Thymus (tissue), 11 donors: ENCODE measurements around the gene RER1. TPM values are rescaled to one million over a fixed set of nuclear protein-coding genes. Genes with fewer than 3 reads are reported as not detected.

ENCODE experiments used
- DNase-seq, 9 donors: peaks; one replicate each; pipeline ENCODE4 v3.0.0-alpha.2; 2013; ENCODE audit warnings: low spot score in 9 of 9, low read depth in 6 of 9, missing footprints in 1 of 9
- H3K27ac ChIP-seq, 2 donors: one replicate each; pipeline ENCODE4 v1.5.1; 2013; ENCODE audit warnings: control low read depth in 1 of 2, low read depth in 1 of 2, low read length in 1 of 2, mild to moderate bottlenecking in 1 of 2, moderate library complexity in 1 of 2
- H3K27me3 ChIP-seq, 2 donors: one replicate each; pipeline ENCODE4 v1.5.1; 2013; ENCODE audit warnings: low read length in 1 of 2; ENCODE audit not compliant: control insufficient read depth in 2 of 2, insufficient read depth in 1 of 2
- H3K36me3 ChIP-seq, 2 donors: one replicate each; pipeline ENCODE4 v1.5.1; 2013; ENCODE audit warnings: low read length in 1 of 2, mild to moderate bottlenecking in 1 of 2, moderate library complexity in 1 of 2; ENCODE audit not compliant: control insufficient read depth in 2 of 2, insufficient read depth in 2 of 2
- H3K4me1 ChIP-seq, 2 donors: one replicate each; pipeline ENCODE4 v1.5.1; 2013; ENCODE audit warnings: low read length in 2 of 2; ENCODE audit not compliant: control insufficient read depth in 2 of 2, insufficient read depth in 2 of 2
- H3K4me3 ChIP-seq, 2 donors: one replicate each; pipeline ENCODE4 v1.5.1; 2013; ENCODE audit warnings: low read length in 2 of 2, control low read depth in 1 of 2, mild to moderate bottlenecking in 1 of 2
- H3K9me3 ChIP-seq, 2 donors: one replicate each; pipeline ENCODE4 v1.5.1; 2013; ENCODE audit warnings: low read length in 1 of 2, mild to moderate bottlenecking in 1 of 2; ENCODE audit not compliant: control insufficient read depth in 2 of 2, insufficient read depth in 1 of 2
- WGBS: extraction: QIAGEN DNeasy Blood & Tissue Kit; methylation state at CpG from one replicate; pipeline ENCODE4 v1.1.7; 2013; 5-methylcytosine and 5-hydroxymethylcytosine counted together
- polyA plus RNA-seq: library from polyadenylated mRNA; stranded (reverse); fragments of 200-250 nt; gene quantifications from one replicate; pipeline ENCODE4 v1.2.3, GENCODE V29; 2013
- total RNA-seq: library from RNA; stranded (reverse); fragments of 120-200 nt; gene quantifications from one replicate; pipeline ENCODE4 v1.2.4, GENCODE V29; 2013
- donor health status: healthy.

Gene RER1
- total and polyA plus RNA-seq, 2 donors: 58.6 to 85.8 TPM

- Histone ChIP-seq H3K4me1 (peaks cover 0 to 3% of the 10 kb centered on the region in 2 donors), H3K4me3 (no peak overlapping the region), H3K9me3 (no peaks in the 10 kb centered on the region), H3K36me3 (no peaks in the 10 kb centered on the region), H3K27me3 (no peaks in the 10 kb centered on the region), H3K27ac (no peak overlapping the region)
- no peak for DNase-seq
- WGBS: 97% methylated on average over 11 of the region's 11 CpGs
Observed at GRCh38 chr1:2352341-2352896, 39.2 kb upstream of the RER1 start.

- Histone ChIP-seq H3K9me3 (no peaks in the 10 kb centered on the region), H3K27ac (no peak overlapping the region), H3K36me3 (no peaks in the 10 kb centered on the region), H3K27me3 (no peaks in the 10 kb centered on the region), H3K4me1 (peaks cover 0 to 3% of the 10 kb centered on the region in 2 donors), H3K4me3 (no peak overlapping the region)
- 94% methylated on average over 21 of the region's 21 CpGs for WGBS
- no peak for DNase-seq
Observed at GRCh38 chr1:2352897-2353550, 38.6 kb upstream of the RER1 start.

GRCh38 chr1:2353551-2354438 lies 37.8 kb upstream of the RER1 start:
- no peaks in the 10 kb centered on the region for H3K27me3 ChIP-seq
- 92% methylated on average over 28 of the region's 28 CpGs for WGBS
- H3K4me1 ChIP-seq: peaks cover 0 to 3% of the 10 kb centered on the region in 2 donors
- no peaks in the 10 kb centered on the region for H3K9me3 ChIP-seq
- H3K27ac ChIP-seq: no peak overlapping the region
- no peak for DNase-seq
- no peak overlapping the region for H3K4me3 ChIP-seq
- H3K36me3 ChIP-seq: no peaks in the 10 kb centered on the region

- Histone ChIP-seq H3K27me3 (no peaks in the 10 kb centered on the region), H3K4me3 (no peak overlapping the region), H3K9me3 (no peaks in the 10 kb centered on the region), H3K4me1 (peaks cover 0 to 3% of the 10 kb centered on the region in 2 donors), H3K36me3 (no peaks in the 10 kb centered on the region), H3K27ac (no peak overlapping the region)
- no peak for DNase-seq
- 93% methylated on average over 38 of the region's 38 CpGs for WGBS
Observed at GRCh38 chr1:2354511-2355372, 36.9 kb upstream of the RER1 start.

- no peak for DNase-seq
Observed at GRCh38 chr1:2355373-2356261, 36.0 kb upstream of the RER1 start.

GRCh38 chr1:2356401-2356800 lies 35.2 kb upstream of the RER1 start:
- DNase-seq: no peak
- H3K36me3 ChIP-seq: no peaks in the 10 kb centered on the region
- H3K4me3 ChIP-seq: no peak overlapping the region
- no peak overlapping the region for H3K27ac ChIP-seq
- H3K9me3 ChIP-seq: no peaks in the 10 kb centered on the region
- H3K27me3 ChIP-seq: no peaks in the 10 kb centered on the region
- WGBS: 96% methylated on average over 15 of the region's 15 CpGs
- H3K4me1 ChIP-seq: peaks cover 0 to 3% of the 10 kb centered on the region in 2 donors

More at GRCh38 chr1:2355373-2356261, 36.0 kb upstream of the RER1 start:
- Histone ChIP-seq H3K4me3 (no peak overlapping the region), H3K36me3 (no peaks in the 10 kb centered on the region), H3K27ac (no peak overlapping the region), H3K27me3 (no peaks in the 10 kb centered on the region), H3K9me3 (no peaks in the 10 kb centered on the region), H3K4me1 (peaks cover 0 to 3% of the 10 kb centered on the region in 2 donors)
- 95% methylated on average over 28 of the region's 28 CpGs for WGBS

GRCh38 chr1:2356911-2357845 lies 34.5 kb upstream of the RER1 start:
- WGBS: 96% methylated on average over 37 of the region's 37 CpGs
- no peak for DNase-seq

More at GRCh38 chr1:2356911-2357845, 34.5 kb upstream of the RER1 start:
- Histone ChIP-seq H3K36me3 (no peaks in the 10 kb centered on the region), H3K27me3 (no peaks in the 10 kb centered on the region), H3K27ac (no peak overlapping the region), H3K9me3 (no peaks in the 10 kb centered on the region), H3K4me1 (peaks cover 0 to 3% of the 10 kb centered on the region in 2 donors), H3K4me3 (no peak overlapping the region)
